H1 (cell line): Measurements from ENCODE around the gene SLC39A7. TPM values are rescaled to one million over a fixed set of nuclear protein-coding genes. Genes with fewer than 3 reads are reported as not detected.
A peak's percentile ranks its signal among the peaks of the same experiment; 100 is the strongest.

ENCODE experiments used
- microRNA counts: library from miRNA; unstranded; fragments of <30 nt; microRNA quantifications from one replicate; lab custom pipeline; 2015
- microRNA-seq, 2 experiments: library from miRNA; unstranded; fragments of <30 nt; microRNA quantifications; one replicate each; pipeline versions ENCODE4 to v1.2.0, GENCODE V29; 2016 to 2020; ENCODE audit warnings: borderline microRNAs expressed in 2 of 2, borderline number of aligned reads in 2 of 2, borderline replicate concordance in 1 of 2
- polyA plus RNA-seq, 7 experiments: library from polyadenylated mRNA; depleted of rRNA in 3 of 7; stranded (reverse) in 5 of 7; unstranded in 2 of 7; fragments of >200 nt in 5 of 7; fragments of 200-250 nt in 2 of 7; gene quantifications; 1 replicate in 5 of 7; 2 replicates in 1 of 7; 4 replicates in 1 of 7; pipeline versions ENCODE4 v1.2.1 to v1.2.3, GENCODE V29; 2011 to 2013; ENCODE audit warnings: missing spikeins in 2 of 7, mixed read lengths in 2 of 7
- small RNA-seq: library from polyadenylated mRNA; stranded (forward); fragments of <200 nt; extraction: miRNeasy Mini kit (QIAGEN cat#:217004); gene quantifications from one replicate; pipeline ENCODE3, GENCODE V24; 2013; ENCODE audit not compliant: insufficient read depth
- total RNA-seq: library from RNA; stranded (reverse); fragmentation: NEBNext Ultra II Directional; extraction: Animal tissue kit (Norgen Biotek cat#: 25700); gene quantifications from 2 replicates; pipeline ENCODE4 v1.2.1, GENCODE V29; 2021

SLC39A7 gene
- total and polyA plus RNA-seq, 2 of the 8 experiments (the other 6 are each of a cell fraction or from before 2014, with no cell fraction given) = 63.3 to 123 TPM

MicroRNA genes within 50 kb of the gene (microRNA counts, 767-probe panel; counts per million panel counts)
- microRNA hsa-miR-219-1-3p (lab: Ali Mortazavi, UCI) = 879 counts per million, percentile 95 among the panel's probes with 10 or more counts
- 879 counts per million, percentile 95 among the panel's probes with 10 or more counts for microRNA hsa-miR-219-5p (lab: Ali Mortazavi, UCI)

Small RNA genes within 50 kb of the gene (microRNA-seq; reads per million reads assigned to microRNA genes)
- 0.41 to 0.46 reads per million in 2 experiments for gene MIR219A1

Small RNA genes within 50 kb of the gene (small RNA-seq; reads per million reads assigned to genes)
- gene MIR219A1 (9.8 reads per million, percentile 81 among the genes with 10 or more reads in this experiment), gene RNY4P10 (not detected)

Other genes starting within 250 kb of the SLC39A7 start
- 13.3 and 15.1 TPM in 2 replicates for gene HLA-DMA, start 247.8 kb upstream of the SLC39A7 start, total RNA-seq
- 18.0 and 23.1 TPM in 2 replicates for gene HLA-DMA, start 247.8 kb upstream of the SLC39A7 start, polyA plus RNA-seq (2011; rRNA removed)
- gene BRD2, start 232.3 kb upstream of the SLC39A7 start, total RNA-seq = 179 and 185 TPM in 2 replicates
- gene BRD2, start 232.3 kb upstream of the SLC39A7 start, polyA plus RNA-seq (2011; rRNA removed) = 101 and 132 TPM in 2 replicates
- gene HLA-DOA, start 191.3 kb upstream of the SLC39A7 start, total RNA-seq = 23.7 TPM in 2 replicates
- 89.0 and 120 TPM in 2 replicates for gene HLA-DOA, start 191.3 kb upstream of the SLC39A7 start, polyA plus RNA-seq (2011; rRNA removed)
- 6.2 and 6.8 TPM in 2 replicates for gene HLA-DPA1, start 127.2 kb upstream of the SLC39A7 start, total RNA-seq
- gene HLA-DPA1, start 127.2 kb upstream of the SLC39A7 start, polyA plus RNA-seq (2011; rRNA removed) = 8.4 and 13.1 TPM in 2 replicates
- 32.3 and 37.8 TPM in 2 replicates for gene HLA-DPB1, start 124.9 kb upstream of the SLC39A7 start, total RNA-seq
- gene HLA-DPB1, start 124.9 kb upstream of the SLC39A7 start, polyA plus RNA-seq (2011; rRNA removed) = 58.8 and 62.8 TPM in 2 replicates
- gene COL11A2, start 8.4 kb upstream of the SLC39A7 start, total RNA-seq = 2.8 and 3.5 TPM in 2 replicates
- 3.8 and 4.7 TPM in 2 replicates for gene COL11A2, start 8.4 kb upstream of the SLC39A7 start, polyA plus RNA-seq (2011; rRNA removed)
- 17.8 and 18.1 TPM in 2 replicates for gene RXRB, start 202 bp upstream of the SLC39A7 start, total RNA-seq
- gene RXRB, start 202 bp upstream of the SLC39A7 start, polyA plus RNA-seq (2011; rRNA removed) = 13.0 and 13.9 TPM in 2 replicates
- gene HSD17B8, start 3.8 kb downstream of the SLC39A7 start, total RNA-seq = 3.3 and 3.6 TPM in 2 replicates
- gene HSD17B8, start 3.8 kb downstream of the SLC39A7 start, polyA plus RNA-seq (2011; rRNA removed) = 17.1 and 22.0 TPM in 2 replicates
- gene RING1, start 7.6 kb downstream of the SLC39A7 start, total RNA-seq = 26.0 and 27.4 TPM in 2 replicates
- 16.4 and 26.0 TPM in 2 replicates for gene RING1, start 7.6 kb downstream of the SLC39A7 start, polyA plus RNA-seq (2011; rRNA removed)
- 35.0 and 36.5 TPM in 2 replicates for gene VPS52, start 71.0 kb downstream of the SLC39A7 start, total RNA-seq
- gene VPS52, start 71.0 kb downstream of the SLC39A7 start, polyA plus RNA-seq (2011; rRNA removed) = 86.3 and 89.7 TPM in 2 replicates
- gene RPS18, start 71.2 kb downstream of the SLC39A7 start, total RNA-seq = 2,791 and 2,796 TPM in 2 replicates
- 4,466 and 7,099 TPM in 2 replicates for gene RPS18, start 71.2 kb downstream of the SLC39A7 start, polyA plus RNA-seq (2011; rRNA removed)
- gene B3GALT4, start 76.3 kb downstream of the SLC39A7 start, total RNA-seq = 3.0 and 4.2 TPM in 2 replicates
- gene B3GALT4, start 76.3 kb downstream of the SLC39A7 start, polyA plus RNA-seq (2011; rRNA removed) = 2.2 and 3.2 TPM in 2 replicates
- gene WDR46, start 88.4 kb downstream of the SLC39A7 start, total RNA-seq = 91.0 and 99.4 TPM in 2 replicates
- 69.7 and 71.3 TPM in 2 replicates for gene WDR46, start 88.4 kb downstream of the SLC39A7 start, polyA plus RNA-seq (2011; rRNA removed)
- gene PFDN6, start 88.7 kb downstream of the SLC39A7 start, total RNA-seq = 93.3 and 95.7 TPM in 2 replicates
- 32.0 and 33.5 TPM in 2 replicates for gene PFDN6, start 88.7 kb downstream of the SLC39A7 start, polyA plus RNA-seq (2011; rRNA removed)
- gene RGL2, start 98.1 kb downstream of the SLC39A7 start, total RNA-seq = 58.1 and 63.2 TPM in 2 replicates
- gene RGL2, start 98.1 kb downstream of the SLC39A7 start, polyA plus RNA-seq (2011; rRNA removed) = 80.3 and 124 TPM in 2 replicates
- 33.5 and 35.4 TPM in 2 replicates for gene TAPBP, start 113.2 kb downstream of the SLC39A7 start, total RNA-seq
- 24.5 and 28.9 TPM in 2 replicates for gene TAPBP, start 113.2 kb downstream of the SLC39A7 start, polyA plus RNA-seq (2011; rRNA removed)
- 9.8 and 9.9 TPM in 2 replicates for gene ZBTB22, start 116.9 kb downstream of the SLC39A7 start, total RNA-seq
- gene ZBTB22, start 116.9 kb downstream of the SLC39A7 start, polyA plus RNA-seq (2011; rRNA removed) = 7.4 and 11.0 TPM in 2 replicates
- 81.9 and 85.0 TPM in 2 replicates for gene DAXX, start 122.1 kb downstream of the SLC39A7 start, total RNA-seq
- gene DAXX, start 122.1 kb downstream of the SLC39A7 start, polyA plus RNA-seq (2011; rRNA removed) = 31.1 and 53.7 TPM in 2 replicates
- 64.3 and 69.3 TPM in 2 replicates for gene KIFC1, start 191.0 kb downstream of the SLC39A7 start, total RNA-seq
- gene KIFC1, start 191.0 kb downstream of the SLC39A7 start, polyA plus RNA-seq (2011; rRNA removed) = 46.6 and 60.9 TPM in 2 replicates
- 45.4 and 47.3 TPM in 2 replicates for gene PHF1, start 210.1 kb downstream of the SLC39A7 start, total RNA-seq
- 78.6 and 109 TPM in 2 replicates for gene PHF1, start 210.1 kb downstream of the SLC39A7 start, polyA plus RNA-seq (2011; rRNA removed)
- gene CUTA, start 217.2 kb downstream of the SLC39A7 start, total RNA-seq = 297 and 315 TPM in 2 replicates
- 460 and 671 TPM in 2 replicates for gene CUTA, start 217.2 kb downstream of the SLC39A7 start, polyA plus RNA-seq (2011; rRNA removed)
- gene SYNGAP1, start 219.2 kb downstream of the SLC39A7 start, total RNA-seq = 101 and 109 TPM in 2 replicates
- 31.0 and 66.9 TPM in 2 replicates for gene SYNGAP1, start 219.2 kb downstream of the SLC39A7 start, polyA plus RNA-seq (2011; rRNA removed)